GM15510 (cell line): Measurements from ENCODE around the gene ZNF451.

Experiments
- POLR2A ChIP-seq: IDR thresholded peaks from 3 replicates; pipeline ENCODE4 v1.6.1; 2011; ENCODE audit warnings: borderline replicate concordance; ENCODE audit not compliant: insufficient read length; ENCODE audit errors: extremely low read depth

ZNF451 gene

DNA sequence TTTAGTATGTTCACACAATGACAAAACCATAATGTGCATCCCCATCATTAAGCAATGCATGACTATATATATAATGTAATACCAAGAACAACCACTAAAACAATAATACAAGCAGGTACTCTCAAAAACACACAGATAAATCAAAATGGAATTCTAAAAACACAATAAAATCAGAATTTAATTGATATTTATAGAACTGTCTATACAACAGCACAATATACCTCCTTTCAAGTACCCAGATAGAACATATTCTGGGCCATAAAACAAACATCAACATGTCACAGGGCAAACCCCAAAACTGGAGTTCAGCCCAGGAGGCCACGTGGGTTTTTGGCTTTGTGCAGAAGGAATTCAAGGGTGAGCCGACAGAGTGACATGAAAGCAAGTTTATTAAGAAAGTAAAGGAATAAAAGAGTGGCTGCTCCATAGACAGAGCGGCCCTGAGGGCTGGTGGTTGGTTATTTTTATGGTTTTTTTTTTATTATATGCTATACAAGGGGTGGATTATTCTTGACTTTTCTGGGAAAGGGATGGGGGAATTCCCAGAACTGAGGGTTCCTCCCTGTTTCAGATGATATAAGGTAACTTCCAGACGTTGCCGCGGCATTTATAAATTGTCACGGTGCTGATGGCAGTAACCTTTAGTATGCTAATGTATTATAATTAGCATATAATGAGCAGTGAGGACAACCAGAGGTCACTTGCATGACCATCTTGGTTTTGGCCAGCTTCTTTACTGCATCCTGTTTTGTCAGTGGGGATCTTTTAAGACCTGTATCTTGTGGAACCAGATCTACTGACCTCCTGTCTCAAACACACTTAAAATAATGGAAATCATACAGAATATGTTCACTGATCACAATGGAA is 126.5 kb downstream of the ZNF451 start:
- TF ChIP-seq POLR2A = no peak

DNA sequence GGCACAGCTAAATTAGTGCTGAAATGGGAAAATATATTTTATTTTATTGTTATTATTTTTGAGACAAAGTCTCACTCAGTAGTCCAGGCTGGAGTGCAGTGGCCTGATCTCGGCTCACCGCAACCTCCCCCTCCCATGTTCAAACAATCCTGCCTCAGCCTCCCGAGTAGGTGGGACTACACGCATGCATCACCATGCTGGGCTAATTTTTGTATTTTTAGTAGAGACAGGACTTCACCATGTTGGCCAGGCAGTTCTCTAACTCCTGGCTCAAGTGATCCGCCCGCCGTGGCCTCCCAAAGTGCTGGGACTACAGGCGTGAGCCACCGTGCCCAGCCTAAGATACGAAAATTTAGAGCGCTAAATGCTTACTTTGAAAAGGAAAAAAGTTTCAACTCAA is 127.3 kb downstream of the ZNF451 start:
- no peak for TF ChIP-seq POLR2A
